GM23338 (cell line): ENCODE measurements around the gene POU2AF2.

Experiments
- EZH2 ChIP-seq: fragments of 200-600 bp; sonication (generic); IDR thresholded peaks from one replicate; pipeline ENCODE4 v1.8.0; 2017; ENCODE audit warnings: antibody characterized with exemption, mild to moderate bottlenecking, low read depth; ENCODE audit not compliant: unreplicated experiment
- ZNF114 ChIP-seq: fragments of 250-450 bp; sonication (Bioruptor Pico); IDR thresholded peaks from 2 replicates; pipeline ENCODE4 v1.5.0; 2020; ENCODE audit warnings: mild to moderate bottlenecking, moderate library complexity
- TF ChIP-seq, protein P1 (sequence below), 2 experiments: fragments of 200-600 bp in 1 of 2; sonication (generic) in 1 of 2; conservative IDR thresholded peaks; 2 replicates each; pipeline versions ENCODE4 v1.5.1 to v1.6.1; 2016 to 2017; ENCODE audit warnings: antibody characterized with exemption in 2 of 2, low read depth in 2 of 2, mild to moderate bottlenecking in 2 of 2, moderate library complexity in 1 of 2
- TF ChIP-seq, protein P2 (sequence below): IDR thresholded peaks from one replicate; pipeline ENCODE4 v1.6.1; 2018; ENCODE audit warnings: antibody characterized with exemption; ENCODE audit not compliant: unreplicated experiment

DNA sequence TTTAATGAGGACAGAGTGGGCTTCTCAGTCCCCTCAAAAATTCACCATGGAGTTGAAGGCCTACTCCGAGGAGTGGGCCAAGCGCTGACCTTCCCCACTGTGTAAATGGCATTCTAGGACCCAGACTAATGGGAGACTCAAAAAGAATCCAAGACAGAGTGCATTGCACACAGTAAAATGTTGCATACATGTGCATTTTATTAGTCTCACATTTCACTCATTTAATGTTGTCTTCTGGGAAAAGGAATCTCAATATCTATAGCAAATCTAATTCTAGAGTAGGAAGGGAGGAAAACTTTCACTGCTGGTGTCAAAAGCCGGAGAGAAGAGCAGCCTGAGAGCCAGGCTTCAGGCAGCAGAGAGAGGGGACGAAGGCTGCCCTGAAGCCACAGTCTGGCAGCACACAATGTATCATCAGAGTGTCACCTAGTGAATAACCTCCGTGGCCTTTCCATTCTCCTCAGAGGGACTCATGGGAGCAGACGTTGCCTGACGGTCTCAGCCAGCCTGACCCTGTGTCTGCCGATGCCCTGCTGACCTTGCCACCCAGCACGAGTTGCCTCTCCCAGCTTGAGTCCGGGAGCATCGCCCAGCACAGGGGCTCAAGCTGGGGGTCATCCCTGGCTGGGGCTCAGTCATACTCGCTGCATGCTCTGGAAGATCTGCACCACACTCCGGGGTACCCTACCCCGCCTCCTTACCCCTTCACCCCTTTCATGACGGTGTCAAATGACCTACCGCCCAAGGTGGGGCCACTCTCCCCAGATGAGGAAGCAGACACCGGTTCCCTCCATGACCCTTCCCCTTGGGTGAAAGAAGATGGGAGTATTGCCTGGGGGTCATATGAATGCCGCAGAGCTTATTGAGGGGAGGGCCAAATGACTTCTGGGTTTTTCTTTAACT, 39.9 kb downstream of the POU2AF2 start:
- TF ChIP-seq, protein P1, sequence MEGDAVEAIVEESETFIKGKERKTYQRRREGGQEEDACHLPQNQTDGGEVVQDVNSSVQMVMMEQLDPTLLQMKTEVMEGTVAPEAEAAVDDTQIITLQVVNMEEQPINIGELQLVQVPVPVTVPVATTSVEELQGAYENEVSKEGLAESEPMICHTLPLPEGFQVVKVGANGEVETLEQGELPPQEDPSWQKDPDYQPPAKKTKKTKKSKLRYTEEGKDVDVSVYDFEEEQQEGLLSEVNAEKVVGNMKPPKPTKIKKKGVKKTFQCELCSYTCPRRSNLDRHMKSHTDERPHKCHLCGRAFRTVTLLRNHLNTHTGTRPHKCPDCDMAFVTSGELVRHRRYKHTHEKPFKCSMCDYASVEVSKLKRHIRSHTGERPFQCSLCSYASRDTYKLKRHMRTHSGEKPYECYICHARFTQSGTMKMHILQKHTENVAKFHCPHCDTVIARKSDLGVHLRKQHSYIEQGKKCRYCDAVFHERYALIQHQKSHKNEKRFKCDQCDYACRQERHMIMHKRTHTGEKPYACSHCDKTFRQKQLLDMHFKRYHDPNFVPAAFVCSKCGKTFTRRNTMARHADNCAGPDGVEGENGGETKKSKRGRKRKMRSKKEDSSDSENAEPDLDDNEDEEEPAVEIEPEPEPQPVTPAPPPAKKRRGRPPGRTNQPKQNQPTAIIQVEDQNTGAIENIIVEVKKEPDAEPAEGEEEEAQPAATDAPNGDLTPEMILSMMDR (conservative IDR thresholded peaks at IDR 0.05; ENCODE audit: low read depth in 2 of 2): no peak
- TF ChIP-seq, protein P2, sequence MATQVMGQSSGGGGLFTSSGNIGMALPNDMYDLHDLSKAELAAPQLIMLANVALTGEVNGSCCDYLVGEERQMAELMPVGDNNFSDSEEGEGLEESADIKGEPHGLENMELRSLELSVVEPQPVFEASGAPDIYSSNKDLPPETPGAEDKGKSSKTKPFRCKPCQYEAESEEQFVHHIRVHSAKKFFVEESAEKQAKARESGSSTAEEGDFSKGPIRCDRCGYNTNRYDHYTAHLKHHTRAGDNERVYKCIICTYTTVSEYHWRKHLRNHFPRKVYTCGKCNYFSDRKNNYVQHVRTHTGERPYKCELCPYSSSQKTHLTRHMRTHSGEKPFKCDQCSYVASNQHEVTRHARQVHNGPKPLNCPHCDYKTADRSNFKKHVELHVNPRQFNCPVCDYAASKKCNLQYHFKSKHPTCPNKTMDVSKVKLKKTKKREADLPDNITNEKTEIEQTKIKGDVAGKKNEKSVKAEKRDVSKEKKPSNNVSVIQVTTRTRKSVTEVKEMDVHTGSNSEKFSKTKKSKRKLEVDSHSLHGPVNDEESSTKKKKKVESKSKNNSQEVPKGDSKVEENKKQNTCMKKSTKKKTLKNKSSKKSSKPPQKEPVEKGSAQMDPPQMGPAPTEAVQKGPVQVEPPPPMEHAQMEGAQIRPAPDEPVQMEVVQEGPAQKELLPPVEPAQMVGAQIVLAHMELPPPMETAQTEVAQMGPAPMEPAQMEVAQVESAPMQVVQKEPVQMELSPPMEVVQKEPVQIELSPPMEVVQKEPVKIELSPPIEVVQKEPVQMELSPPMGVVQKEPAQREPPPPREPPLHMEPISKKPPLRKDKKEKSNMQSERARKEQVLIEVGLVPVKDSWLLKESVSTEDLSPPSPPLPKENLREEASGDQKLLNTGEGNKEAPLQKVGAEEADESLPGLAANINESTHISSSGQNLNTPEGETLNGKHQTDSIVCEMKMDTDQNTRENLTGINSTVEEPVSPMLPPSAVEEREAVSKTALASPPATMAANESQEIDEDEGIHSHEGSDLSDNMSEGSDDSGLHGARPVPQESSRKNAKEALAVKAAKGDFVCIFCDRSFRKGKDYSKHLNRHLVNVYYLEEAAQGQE: no peak
- TF ChIP-seq ZNF114: no peak
- TF ChIP-seq EZH2: no peak
